CD1c-positive myeloid dendritic cell (primary cell): ENCODE measurements around the gene CASS4.
"Not testable (repeated sequence)": the region's sequence is repeated elsewhere in the genome, so short reads cannot be mapped to it uniquely, and the experiment has no call there.

Source experiments
- DNase-seq: peaks from one replicate; pipeline ENCODE4 v3.0.0-alpha.2; 2016; ENCODE audit errors: extremely low spot score

CASS4 gene

GRCh38 chr20:56392132-56392880, 19.8 kb upstream of the CASS4 start, which contains the start of the genes AURKA and CSTF1:
TSS of gene AURKA (minus strand) at chr20:56392215. CDS start at chr20:56388197, 4,018 bp downstream.
TSS of gene CSTF1 (plus strand) at chr20:56392645. CDS start at chr20:56395553, 2,908 bp downstream.
- DNase-seq, result peak; percentile 100

GRCh38 chr20:56392881-56393482, 19.1 kb upstream of the CASS4 start:
- DNase-seq, result no peak

GRCh38 chr20:56393653-56394052, 18.4 kb upstream of the CASS4 start:
- no peak for DNase-seq

GRCh38 chr20:56395166-56395565, 16.9 kb upstream of the CASS4 start:
- no peak for DNase-seq

- DNase-seq, result peak; percentile 85
These were observed 11.9 kb upstream of the CASS4 start for GRCh38 chr20:56400001-56400640.

GRCh38 chr20:56403465-56403864, 8.6 kb upstream of the CASS4 start:
- no peak for DNase-seq

GRCh38 chr20:56405356-56405755, 6.7 kb upstream of the CASS4 start:
- DNase-seq, result not testable (repeated sequence)

- no peak for DNase-seq
These were observed 5.2 kb upstream of the CASS4 start for GRCh38 chr20:56406910-56407309.

GRCh38 chr20:56409521-56409920, 2.5 kb upstream of the CASS4 start:
- peak; percentile 81 for DNase-seq

GRCh38 chr20:56409956-56410355, 2.1 kb upstream of the CASS4 start:
- DNase-seq, result no peak

GRCh38 chr20:56411287-56411686, 773 bp upstream of the CASS4 start:
- not testable (repeated sequence) for DNase-seq

- DNase-seq, result no peak
These were observed 372 bp downstream of the CASS4 start for GRCh38 chr20:56412473-56412790.

- DNase-seq, result no peak
These were observed 889 bp downstream of the CASS4 start for GRCh38 chr20:56412949-56413348.

- peak; percentile 75 for DNase-seq
These were observed 3.0 kb downstream of the CASS4 start for GRCh38 chr20:56414842-56415765.

- DNase-seq, result no peak
These were observed 5.3 kb downstream of the CASS4 start for GRCh38 chr20:56417402-56417801.

GRCh38 chr20:56417911-56418310, 5.9 kb downstream of the CASS4 start:
- DNase-seq, result no peak

- no peak for DNase-seq
These were observed 6.4 kb downstream of the CASS4 start for GRCh38 chr20:56418385-56418861.

- DNase-seq, result no peak
These were observed 8.0 kb downstream of the CASS4 start for GRCh38 chr20:56420028-56420427.

GRCh38 chr20:56420940-56421688, 9.1 kb downstream of the CASS4 start:
- no peak for DNase-seq

GRCh38 chr20:56422076-56422823, 10.2 kb downstream of the CASS4 start:
- peak; percentile 86 for DNase-seq
